Endothelial cell of coronary artery (primary cell): ENCODE results near the gene PEG3. TPM values are rescaled to one million over a fixed set of nuclear protein-coding genes. Genes with fewer than 3 reads are reported as not detected.

Source experiments
- total RNA-seq: library from RNA; depleted of rRNA; stranded (reverse); fragments of >200 nt; gene quantifications from 2 replicates; pipeline ENCODE4 v1.2.3, GENCODE V29; 2014

The PEG3 gene
- 0.18 and 1.2 TPM in 2 replicates for total RNA-seq

GRCh38 chr19:56840451-56841192 lies at the start of gene PEG3, which contains the start of gene ZIM2:
TSS of gene PEG3 (minus strand) at chr19:56840726. CDS start at chr19:56824655, 16,071 bp downstream.
TSS of gene ZIM2 (minus strand) at chr19:56840726. CDS start at chr19:56824277, 16,449 bp downstream.

Other genes with a start within 250 kb of the PEG3 start
- gene ZNF71, start 245.4 kb downstream of the PEG3 start, total RNA-seq = 9.5 and 11.6 TPM in 2 replicates
- 0.09 and 0.28 TPM in 2 replicates for gene SMIM17, start 197.6 kb downstream of the PEG3 start, total RNA-seq
- gene ZNF835, start 169.0 kb downstream of the PEG3 start, total RNA-seq = under 0.01 and 0.19 TPM in 2 replicates
- gene ZIM2, start within 50 bp of the PEG3 start, total RNA-seq = not detected in 2 replicates